ENCODE data around the gene SH3RF2.
"Not testable (repeated sequence)": the region's sequence is repeated elsewhere in the genome, so short reads cannot be mapped to it uniquely, and the experiment has no call there.

The SH3RF2 gene

DNA sequence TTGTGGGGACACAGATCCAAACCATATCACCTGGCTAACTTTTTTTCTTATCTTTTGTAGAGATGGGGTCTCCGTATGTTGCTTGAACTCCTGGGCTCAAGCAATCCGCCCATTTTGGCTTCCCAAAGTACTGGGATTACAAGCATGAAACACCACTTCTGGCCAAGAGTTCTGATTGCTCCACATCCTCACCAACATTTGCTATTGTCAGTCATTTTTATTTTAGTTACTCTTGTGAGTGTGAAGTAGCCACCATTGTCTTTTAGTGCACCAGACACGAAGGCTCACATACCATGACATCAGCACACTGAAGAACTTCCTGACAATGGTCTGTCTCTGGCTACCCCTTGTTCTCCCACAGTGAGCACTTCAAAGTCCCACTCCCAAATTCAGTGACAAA is 151.7 kb downstream of the SH3RF2 start:
- no peak for DNase-seq

DNA sequence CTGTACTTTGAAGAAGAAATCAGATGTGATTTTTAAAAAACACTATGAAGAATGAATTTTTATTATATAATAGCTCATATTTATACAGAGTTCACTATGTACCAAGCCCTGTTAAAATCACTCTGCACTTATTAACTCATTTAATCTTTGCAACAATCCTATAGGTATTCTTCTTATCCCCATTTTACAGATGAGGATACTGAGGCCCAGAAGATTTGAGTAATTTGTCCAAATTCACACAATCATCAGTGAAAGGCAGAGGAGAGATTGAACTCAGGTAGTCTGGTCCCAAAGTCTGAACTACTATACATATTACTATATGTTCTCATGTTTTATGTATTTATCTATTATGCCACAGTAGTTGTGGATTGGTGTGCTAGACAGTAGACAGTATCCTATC is 152.9 kb downstream of the SH3RF2 start:
- DNase-seq, result no peak

DNA sequence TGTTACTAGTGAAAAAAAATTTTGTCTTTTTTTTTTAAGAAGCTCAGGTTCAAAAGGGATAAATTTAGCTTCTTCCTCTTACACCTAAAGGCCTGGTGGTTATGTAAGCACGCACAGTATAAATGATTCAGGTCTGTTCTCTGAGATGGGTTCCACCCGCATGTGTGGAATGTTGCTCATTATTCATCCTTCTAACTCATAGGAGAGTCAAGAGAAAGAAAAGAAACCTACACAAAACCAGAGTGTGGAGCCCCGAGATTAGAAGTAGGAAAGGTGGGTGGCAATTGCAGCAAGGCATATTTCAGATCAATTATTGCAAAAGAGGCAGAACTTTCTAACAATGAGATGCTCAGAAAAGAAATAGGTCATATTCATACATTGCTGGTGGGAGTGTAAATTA is 155.5 kb downstream of the SH3RF2 start:
- DNase-seq, result no peak

- no peak for DNase-seq
These were observed 161.7 kb downstream of the SH3RF2 start for GRCh38 chr5:146098047-146098446.

- no peak for DNase-seq
These were observed 165.3 kb downstream of the SH3RF2 start for GRCh38 chr5:146101646-146102045.

GRCh38 chr5:146103594-146103993 is 167.2 kb downstream of the SH3RF2 start:
- no peak for DNase-seq

GRCh38 chr5:146105477-146105876 is 169.1 kb downstream of the SH3RF2 start, which contains the start of gene PLAC8L1:
Gene PLAC8L1 (minus strand): TSS chr5:146105577. CDS start chr5:146104311, 1,266 bp downstream.
- no peak for DNase-seq

DNA sequence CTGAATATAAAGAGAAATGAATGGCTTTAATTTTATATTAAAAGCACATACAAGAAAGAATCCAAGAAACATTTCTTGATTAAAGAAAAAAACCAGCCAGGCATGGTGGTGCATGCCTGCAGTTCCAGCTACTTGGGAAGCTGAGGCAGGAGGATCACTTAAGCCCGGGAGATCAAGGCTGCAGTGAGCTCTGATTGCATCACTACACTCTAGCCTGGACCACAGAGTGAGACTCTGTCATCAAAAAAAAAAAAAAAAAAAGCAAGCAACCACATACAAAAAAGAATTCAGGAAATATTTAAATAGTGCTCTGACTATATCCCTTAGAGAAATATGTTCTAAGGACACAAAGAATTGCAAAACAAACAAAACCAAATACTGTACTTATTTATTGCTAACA is 171.5 kb downstream of the SH3RF2 start:
- no peak for DNase-seq

- DNase-seq, result not testable (repeated sequence)
These were observed 172.5 kb downstream of the SH3RF2 start for GRCh38 chr5:146108870-146109269.

DNA sequence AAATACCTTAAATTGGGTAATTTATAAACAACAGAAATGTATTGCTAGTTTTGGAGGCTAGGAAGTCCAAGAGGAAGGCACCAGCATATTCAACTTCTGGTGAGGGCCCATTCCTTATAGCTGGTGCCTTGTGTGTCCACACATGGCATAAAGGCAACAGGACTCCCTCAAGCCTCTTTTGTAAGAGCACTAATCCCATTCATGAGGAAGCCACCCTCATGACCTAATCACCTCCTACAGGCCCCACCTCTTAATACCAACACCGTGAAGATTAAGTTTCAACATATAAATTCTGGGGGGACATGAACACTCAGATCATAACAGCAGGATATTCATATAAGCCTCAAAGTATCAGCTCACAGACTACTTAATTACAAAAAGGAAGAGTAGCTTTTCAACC is 173.0 kb downstream of the SH3RF2 start:
- DNase-seq, result no peak

DNA sequence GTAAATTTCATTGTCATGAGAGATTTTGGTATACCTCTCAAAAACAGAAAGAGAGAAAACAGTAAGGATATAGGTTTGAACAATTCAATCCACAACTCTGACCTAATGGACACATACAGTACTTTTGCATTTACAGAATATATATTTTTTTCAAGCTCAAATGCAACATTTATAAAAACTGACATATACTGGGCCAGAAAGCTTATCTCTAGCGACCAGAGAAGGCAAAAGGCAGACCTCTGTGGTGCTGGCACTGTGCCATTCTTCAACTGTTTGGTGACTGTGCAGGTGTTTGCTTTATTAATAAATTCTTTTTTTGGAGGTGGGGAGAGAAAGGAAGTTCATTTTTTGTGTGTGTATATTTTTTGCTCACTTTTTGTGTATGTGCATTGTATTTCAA is 175.0 kb downstream of the SH3RF2 start:
- no peak for DNase-seq

DNA sequence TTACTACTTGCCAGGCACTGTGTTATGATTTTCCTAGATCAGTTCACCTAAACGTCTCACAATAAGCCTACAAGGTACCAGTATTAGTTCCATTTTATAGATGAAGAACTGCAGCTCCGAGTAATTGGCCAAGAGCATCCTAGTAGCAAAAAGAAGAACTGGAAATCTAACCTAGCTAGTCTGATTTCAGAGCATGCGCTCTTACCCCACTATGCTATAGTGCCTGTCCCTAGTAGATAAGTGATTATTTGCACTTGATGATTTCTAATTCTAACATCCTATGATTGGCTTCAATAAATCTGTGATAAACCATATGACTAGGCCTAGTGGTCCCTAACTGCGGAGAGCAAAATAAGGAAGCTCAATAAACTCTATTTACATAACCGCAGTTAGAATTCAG is 176.1 kb downstream of the SH3RF2 start:
- no peak for DNase-seq
